HepG2 (cell line): ENCODE results near the gene CYB5R2. TPM values are rescaled to one million over a fixed set of nuclear protein-coding genes. Genes with fewer than 3 reads are reported as not detected.

Source experiments
- ATAC-seq: fragments of 200-7000 bp; cut with Tn5 transposase; 3 replicates; pipeline ENCODE4 v1.9.1; 2020; ENCODE audit warnings: mild to moderate bottlenecking, moderate library complexity
- BruUV-seq: library from RNA; stranded (reverse); fragments of 400-500 nt; replicated peaks from 2 replicates; lab custom pipeline; 2021; lab: Mats Ljungman, UMichigan
- CTCF ChIA-PET: fragments of 300-600 bp; formaldehyde crosslinking; extraction: SDS; loops from one replicate; lab custom pipeline; 2021; ENCODE audit warnings: low total read pairs, inconsistent platforms, low intra/inter-chr PET ratio; lab: Yijun Ruan, JAX
- POLR2A ChIA-PET: fragments of 350-600 bp; sonication (Branson Sonifier 250); formaldehyde crosslinking; loops from one replicate; lab custom pipeline; 2020; ENCODE audit warnings: antibody characterized with exemption, inconsistent platforms; lab: Yijun Ruan, JAX
- DNase-seq: peaks from one replicate; pipeline ENCODE4 v3.0.0-alpha.2; 2015; ENCODE audit warnings: low spot score
- FAIRE-seq: peaks from 3 replicates; lab custom pipeline; 2011; peaks lifted over from hg19 to GRCh38; lab: Jason Lieb, UNC
- H2AFZ ChIP-seq: one replicate; pipeline ENCODE4 v1.6.1; 2011; ENCODE audit warnings: low read length, inconsistent platforms
- H3K27ac ChIP-seq: fragments of 300-600 bp; 3 replicates; pipeline ENCODE4 v1.8.0; 2011; ENCODE audit warnings: mixed run types, mild to moderate bottlenecking, mixed read lengths, low read length, inconsistent platforms; ENCODE audit not compliant: insufficient read depth; ENCODE audit errors: extremely low read length
- H3K27me3 ChIP-seq, 2 experiments: fragments of 200-600 bp in 1 of 2; 2 replicates in 1 of 2; 3 replicates in 1 of 2; pipeline versions ENCODE4 v1.6.0 to v1.8.0; 2011; ENCODE audit warnings: low read length in 2 of 2, mild to moderate bottlenecking in 2 of 2, moderate library complexity in 2 of 2, inconsistent platforms in 1 of 2; ENCODE audit not compliant: insufficient read depth in 2 of 2, control insufficient read depth in 1 of 2
- H3K36me3 ChIP-seq, 2 experiments: fragments of 200-600 bp in 1 of 2; replicated peaks in 1 of 2; 2 replicates in 1 of 2; 3 replicates in 1 of 2; pipeline versions ENCODE4 v1.5.1 to v1.8.0; 2011; ENCODE audit warnings: low read length in 2 of 2, inconsistent platforms in 1 of 2; ENCODE audit not compliant: insufficient read depth in 2 of 2, control insufficient read depth in 1 of 2
- H3K4me1 ChIP-seq: 2 replicates; pipeline ENCODE4 v1.5.1; 2012; ENCODE audit warnings: low read length, inconsistent platforms; ENCODE audit not compliant: insufficient read depth
- H3K4me2 ChIP-seq: 2 replicates; pipeline ENCODE4 v1.6.0; 2011; ENCODE audit warnings: low read depth, low read length, inconsistent platforms
- H3K4me3 ChIP-seq, 3 experiments: fragments of 200-600 bp in 1 of 3; sonication (generic), shearing (Covaris generic) in 1 of 3; replicated peaks in 1 of 3; 2 replicates each; pipeline ENCODE4 v1.5.1; 2011 to 2016; ENCODE audit warnings: low read length in 3 of 3, inconsistent platforms in 2 of 3, low read depth in 2 of 3, mild to moderate bottlenecking in 2 of 3, control low read depth in 1 of 3, mixed read lengths in 1 of 3; ENCODE audit not compliant: insufficient read depth in 1 of 3
- H3K79me2 ChIP-seq: one replicate; pipeline ENCODE4 v1.6.1; 2011; ENCODE audit warnings: low read length, inconsistent platforms; ENCODE audit not compliant: insufficient read depth
- H3K9ac ChIP-seq: 2 replicates; pipeline ENCODE4 v1.6.0; 2011; ENCODE audit warnings: mild to moderate bottlenecking, low read depth, low read length, inconsistent platforms; ENCODE audit not compliant: insufficient read depth
- H3K9me3 ChIP-seq: 2 replicates; pipeline ENCODE4 v1.5.1; 2012; ENCODE audit warnings: mild to moderate bottlenecking, low read length
- H4K20me1 ChIP-seq: 2 replicates; pipeline ENCODE4 v1.6.0; 2011; ENCODE audit warnings: inconsistent platforms, mild to moderate bottlenecking, low read length, moderate library complexity; ENCODE audit not compliant: insufficient read depth
- ELF3 ChIP-seq: IDR thresholded peaks from 2 replicates; pipeline ENCODE4 v1.6.1; 2016; ENCODE audit warnings: missing genetic modification reagents, missing compliant biosample characterization
- HMG20A ChIP-seq: IDR thresholded peaks from 2 replicates; pipeline ENCODE4 v1.6.1; 2016; ENCODE audit warnings: borderline replicate concordance
- KAT2B ChIP-seq: fragments of 150-350 bp; IDR thresholded peaks from 2 replicates; pipeline ENCODE4 v1.6.1; 2014; ENCODE audit warnings: low read depth, low read length, borderline replicate concordance
- LCORL ChIP-seq, 2 experiments: fragments of 450-650 bp in 1 of 2; sonication (generic) in 1 of 2; formaldehyde crosslinking in 1 of 2; IDR thresholded peaks; 2 replicates each; pipeline versions ENCODE4 v1.5.0 to v1.6.1; 2017 to 2020; ENCODE audit warnings: antibody characterized with exemption in 1 of 2, missing genetic modification reagents in 1 of 2
- TAF15 ChIP-seq: fragments of 200-400 bp; formaldehyde crosslinking; IDR thresholded peaks from one replicate; pipeline ENCODE4 v1.6.1; 2018; ENCODE audit warnings: mild to moderate bottlenecking, low read depth, low read length; ENCODE audit not compliant: poor library complexity, severe bottlenecking
- ZBTB1 ChIP-seq: sonication (generic); formaldehyde crosslinking; IDR thresholded peaks from 2 replicates; pipeline ENCODE4 v1.4.0; 2020; ENCODE audit warnings: missing genetic modification reagents, borderline replicate concordance
- ZNF343 ChIP-seq: sonication (generic); formaldehyde crosslinking; IDR thresholded peaks from 2 replicates; pipeline ENCODE4 v1.4.0; 2020; ENCODE audit warnings: mild to moderate bottlenecking, missing genetic modification reagents
- ZNF652 ChIP-seq: IDR thresholded peaks from 2 replicates; pipeline ENCODE4 v1.6.1; 2016; ENCODE audit warnings: low read depth, borderline replicate concordance
- WGBS: methylation state at CpG from one replicate; pipeline ENCODE4 v1.1.6; 2017; ENCODE audit warnings: low lambda C conversion rate; 5-methylcytosine and 5-hydroxymethylcytosine counted together
- in situ Hi-C: cut with HindIII; loops from 2 replicates; pipeline ENCODE4 v1.10.0; 2017; ENCODE audit warnings: low pct_unique_long_range_greater_than_20kb; ENCODE audit not compliant: extremely low pct_ligation_motif_present
- intact Hi-C: fragments of 100-400 bp; cut with micrococcal nuclease; formaldehyde crosslinking; loops from one replicate; pipeline ENCODE4 v1.10.0; 2022; ENCODE audit not compliant: unreplicated experiment
- polyA plus RNA-seq, 8 experiments: library from polyadenylated mRNA; depleted of rRNA in 3 of 8; stranded (reverse) in 7 of 8; unstranded in 1 of 8; fragments of >200 nt; fragmentation: Illumina TruSeq in 4 of 8; extraction: Trizol in 4 of 8; gene quantifications; 2 replicates each; pipeline versions ENCODE4 v1.2.1 to v1.2.3, GENCODE V29; 2011 to 2016; ENCODE audit warnings: low read depth in 4 of 8, missing spikeins in 1 of 8, mixed read lengths in 1 of 8; ENCODE audit not compliant: insufficient read depth in 1 of 8
- total RNA-seq, 5 experiments: library from RNA; depleted of rRNA; stranded (reverse); fragments of >200 nt; fragmentation: Illumina TruSeq; extraction: Trizol; gene quantifications; 2 replicates each; pipeline ENCODE4 v1.2.3, GENCODE V29; 2016; ENCODE audit warnings: low read depth in 1 of 5

Gene CYB5R2
- total and polyA plus RNA-seq, 2 of the 13 experiments (the other 11 are each of a cell fraction or from before 2014, with no cell fraction given) = 0.40 to 0.51 TPM

- ChIA-PET POLR2A (no interaction called here), CTCF (no interaction called here)
- 53% methylated on average over 5 of the region's 5 CpGs for WGBS
- no TSS peak for BruUV-seq
- Histone ChIP-seq H3K79me2 (no peaks in the 10 kb centered on the region), H3K9me3 (no peaks in the 10 kb centered on the region), H3K36me3 (no peaks in the 10 kb centered on the region; a peak in 1 of 5 replicates), H2AFZ (no peak overlapping the region), H3K9ac (no peak overlapping the region), H3K4me3 (no peak overlapping the region), H4K20me1 (no peaks in the 10 kb centered on the region), H3K4me1 (peaks cover 27% of the 10 kb centered on the region), H3K4me2 (no peak overlapping the region), H3K27me3 (peaks cover 0 to 13% of the 10 kb centered on the region in 2 experiments; a peak in 3 of 5 replicates), H3K27ac (no peak overlapping the region)
- in situ Hi-C loops = no loop called here
- no peak for FAIRE-seq
- DNase-seq = no peak
- ATAC-seq = no peak
- TF ChIP-seq ZNF343 (CRISPR knock-in tag) = no peak
- no peak for TF ChIP-seq HMG20A (CRISPR knock-in tag)
- TF ChIP-seq TAF15 = no peak
- TF ChIP-seq KAT2B = no peak
- 0 out of 2 replicates have a peak, but pooled peaks have one; percentile 32 for TF ChIP-seq ZNF652 (CRISPR knock-in tag)
- intact Hi-C loops = no loop called here
Measured at GRCh38 chr11:7668911-7669310, 4.4 kb downstream of the CYB5R2 start.

- Histone ChIP-seq H3K9ac (no peak overlapping the region), H3K27me3 (peaks cover 0 to 13% of the 10 kb centered on the region in 2 experiments; a peak in 3 of 5 replicates), H3K27ac (no peak overlapping the region), H3K4me2 (no peak overlapping the region), H3K9me3 (no peaks in the 10 kb centered on the region), H3K79me2 (no peaks in the 10 kb centered on the region), H3K4me3 (no peak overlapping the region), H4K20me1 (no peaks in the 10 kb centered on the region), H2AFZ (no peak overlapping the region), H3K4me1 (peaks cover 30% of the 10 kb centered on the region), H3K36me3 (no peaks in the 10 kb centered on the region; a peak in 1 of 5 replicates)
- BruUV-seq = no TSS peak
- TF ChIP-seq ZBTB1 (CRISPR knock-in tag) (no peak), ELF3 (CRISPR knock-in tag) (no peak), LCORL (IDR thresholded peaks at IDR 0.05) (no peak), LCORL (CRISPR knock-in tag; IDR thresholded peaks at IDR 0.05) (no peak)
- intact Hi-C loops = no loop called here
- FAIRE-seq = no peak
- no peak for DNase-seq
- CTCF ChIA-PET = no interaction called here
- ATAC-seq = no peak
- POLR2A ChIA-PET = no interaction called here
- WGBS = 68% methylated on average over 7 of the region's 7 CpGs
- in situ Hi-C loops = no loop called here
Measured at GRCh38 chr11:7668464-7668863, 4.8 kb downstream of the CYB5R2 start.
